Measurements from ENCODE around the gene KCP. TPM values are rescaled to one million over a fixed set of nuclear protein-coding genes. Genes with fewer than 3 reads are reported as not detected.

The KCP gene
- total RNA-seq, 1 experiment from 2014 or later = 5.3 TPM

DNA sequence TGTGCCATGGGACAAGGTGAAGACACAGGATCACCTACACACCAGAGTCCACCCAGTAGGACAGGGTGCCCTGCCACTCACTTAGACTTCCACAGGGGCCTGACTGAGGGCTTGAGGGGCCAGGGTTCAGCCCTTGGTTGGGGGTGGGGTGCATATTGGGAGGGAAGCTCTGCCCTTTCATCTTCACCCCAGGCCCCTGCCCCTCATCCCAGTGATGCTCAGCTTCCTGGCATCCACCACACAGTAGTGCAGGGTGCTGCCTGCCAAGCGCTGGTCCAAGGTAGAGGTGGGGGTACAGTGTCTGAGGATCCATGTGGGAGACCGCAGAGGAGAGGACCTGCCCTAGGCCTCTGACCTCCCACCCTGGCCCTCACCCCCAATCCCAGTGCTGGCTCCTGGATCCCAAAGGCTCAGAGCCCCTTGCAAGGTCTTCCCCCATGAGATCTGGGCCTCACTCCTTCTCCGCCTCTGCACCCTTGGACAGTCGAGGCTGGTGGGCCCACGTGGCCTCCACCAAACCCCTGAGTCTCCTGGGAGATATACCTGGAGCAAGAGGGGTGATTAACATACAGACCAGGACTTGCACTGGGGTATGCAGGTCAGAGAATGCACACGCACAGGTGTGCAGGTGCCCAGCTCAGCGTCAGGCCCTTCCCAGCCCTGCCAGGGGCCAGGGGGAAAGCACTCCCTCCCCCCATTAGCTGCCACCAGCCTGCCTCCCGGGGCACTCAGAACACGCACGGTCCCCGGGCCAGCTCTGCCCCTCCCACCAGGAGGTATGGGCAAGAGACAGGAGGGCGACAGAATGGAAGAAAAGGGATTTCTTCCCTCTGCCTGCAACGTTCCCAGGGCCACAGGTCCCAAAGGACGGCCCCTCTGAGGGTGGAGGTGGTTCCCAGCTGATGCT, 18.6 kb upstream of the KCP start:
- H3K27ac Mint-ChIP-seq = no peak overlapping the region
- DNase-seq = no peak
- H3K9me3 ChIP-seq (ENCODE audit: control insufficient read depth, low read depth, low read length) = no peaks in the 10 kb centered on the region
- H3K4me3 Mint-ChIP-seq = no peak overlapping the region
- H3K79me2 ChIP-seq (ENCODE audit: insufficient read depth, low read length) = no peaks in the 10 kb centered on the region
- H4K8ac ChIP-seq (replicated peaks; ENCODE audit: insufficient read length, low read depth, low read length) = no peak overlapping the region
- no peak overlapping the region for H3K23ac ChIP-seq (ENCODE audit: insufficient read length, low read depth, low read length)
- peaks cover 5 to 6% of the 10 kb centered on the region in 2 experiments; a peak in 3 of 5 replicates for H3K9me3 Mint-ChIP-seq
- H3K27me3 ChIP-seq (ENCODE audit: insufficient read depth, low read length) = no peaks in the 10 kb centered on the region
- H3T11ph ChIP-seq (ENCODE audit: low read length) = no peak overlapping the region
- H3K79me1 ChIP-seq (ENCODE audit: insufficient read depth, low read depth, low read length, poor library complexity, severe bottlenecking) = no peaks in the 10 kb centered on the region
- H2BK5ac ChIP-seq (ENCODE audit: insufficient read length, low read length) = no peak overlapping the region
- H3K4me2 ChIP-seq (ENCODE audit: insufficient read depth, insufficient read length, low read length) = no peak overlapping the region
- H3K56ac ChIP-seq (ENCODE audit: insufficient read length, low read depth, low read length) = no peak overlapping the region
- no peaks in the 10 kb centered on the region for H3K23me2 ChIP-seq (ENCODE audit: insufficient read length, low read depth, low read length, poor library complexity, severe bottlenecking)
- H2BK12ac ChIP-seq (ENCODE audit: insufficient read length, low read depth, low read length) = no peak overlapping the region
- no peak overlapping the region for H2BK20ac ChIP-seq (ENCODE audit: low read depth, low read length, poor library complexity, severe bottlenecking)
- TF ChIP-seq, protein P1, sequence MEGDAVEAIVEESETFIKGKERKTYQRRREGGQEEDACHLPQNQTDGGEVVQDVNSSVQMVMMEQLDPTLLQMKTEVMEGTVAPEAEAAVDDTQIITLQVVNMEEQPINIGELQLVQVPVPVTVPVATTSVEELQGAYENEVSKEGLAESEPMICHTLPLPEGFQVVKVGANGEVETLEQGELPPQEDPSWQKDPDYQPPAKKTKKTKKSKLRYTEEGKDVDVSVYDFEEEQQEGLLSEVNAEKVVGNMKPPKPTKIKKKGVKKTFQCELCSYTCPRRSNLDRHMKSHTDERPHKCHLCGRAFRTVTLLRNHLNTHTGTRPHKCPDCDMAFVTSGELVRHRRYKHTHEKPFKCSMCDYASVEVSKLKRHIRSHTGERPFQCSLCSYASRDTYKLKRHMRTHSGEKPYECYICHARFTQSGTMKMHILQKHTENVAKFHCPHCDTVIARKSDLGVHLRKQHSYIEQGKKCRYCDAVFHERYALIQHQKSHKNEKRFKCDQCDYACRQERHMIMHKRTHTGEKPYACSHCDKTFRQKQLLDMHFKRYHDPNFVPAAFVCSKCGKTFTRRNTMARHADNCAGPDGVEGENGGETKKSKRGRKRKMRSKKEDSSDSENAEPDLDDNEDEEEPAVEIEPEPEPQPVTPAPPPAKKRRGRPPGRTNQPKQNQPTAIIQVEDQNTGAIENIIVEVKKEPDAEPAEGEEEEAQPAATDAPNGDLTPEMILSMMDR (conservative IDR thresholded peaks at IDR 0.05) = no peak
- no peak overlapping the region for H2BK15ac ChIP-seq (ENCODE audit: low read depth, low read length)
- no peaks in the 10 kb centered on the region for H4K20me1 ChIP-seq (ENCODE audit: control insufficient read depth, insufficient read depth, insufficient read length)
- H2AFZ ChIP-seq (ENCODE audit: low read length) = no peak overlapping the region
- no CpG with 5 or more reads among the region's 14 CpGs for WGBS (ENCODE audit: extremely low coverage, insufficient read length, low lambda C conversion rate)
- H4K91ac ChIP-seq (ENCODE audit: insufficient read length, low read depth, low read length) = no peak overlapping the region
- H2BK120ac ChIP-seq (ENCODE audit: low read depth, low read length, poor library complexity, severe bottlenecking) = no peak overlapping the region
- no peak overlapping the region for H3K4ac ChIP-seq (ENCODE audit: low read depth, low read length)
- no peaks in the 10 kb centered on the region for H3K4me1 ChIP-seq (ENCODE audit: insufficient read depth, low read length)
- no peaks in the 10 kb centered on the region; a peak in 1 of 7 replicates for H3K36me3 Mint-ChIP-seq (ENCODE audit: insufficient read depth in 1 of 3, low read depth in 3 of 3)
- no peak overlapping the region for H4K5ac ChIP-seq (ENCODE audit: insufficient read length, low read depth, low read length)
- no peak overlapping the region for H3K18ac ChIP-seq (ENCODE audit: insufficient read length, low read depth, low read length)
- H3K14ac ChIP-seq (ENCODE audit: insufficient read depth, low read length) = no peak overlapping the region
- H2AK5ac ChIP-seq (ENCODE audit: insufficient read length, low read length) = no peak overlapping the region
- H3K27ac ChIP-seq (ENCODE audit: insufficient read length, low read depth, low read length) = no peak overlapping the region
- H3K4me1 Mint-ChIP-seq = peaks cover 2 to 4% of the 10 kb centered on the region in 2 experiments; a peak in 2 of 4 replicates
- H3K9ac ChIP-seq (ENCODE audit: extremely low read depth, insufficient read length, low read length) = no peak overlapping the region
- peaks cover 14% of the 10 kb centered on the region for H3K27me3 Mint-ChIP-seq (ENCODE audit: low read depth)
